ENCODE results near the gene ACO2.
A peak's percentile ranks its signal among the peaks of the same experiment; 100 is the strongest.

Gene ACO2

GRCh38 chr22:41488596-41489385 lies 19.9 kb downstream of the ACO2 start:
- DNase-seq (ENCODE audit: low read depth), result no peak

- DNase-seq (ENCODE audit: low read depth), result no peak
Measured at GRCh38 chr22:41491374-41492100, 22.6 kb downstream of the ACO2 start.

GRCh38 chr22:41498303-41498835 lies 29.5 kb downstream of the ACO2 start:
- no peak for DNase-seq (ENCODE audit: low read depth)

GRCh38 chr22:41499624-41500280 lies 30.8 kb downstream of the ACO2 start:
- no peak for DNase-seq (ENCODE audit: low read depth)

- no peak for DNase-seq (ENCODE audit: low read depth)
Measured at GRCh38 chr22:41500303-41500702, 31.4 kb downstream of the ACO2 start.

- no peak for DNase-seq (ENCODE audit: low read depth)
Measured at GRCh38 chr22:41501209-41501608, 32.3 kb downstream of the ACO2 start.

- no peak for DNase-seq (ENCODE audit: low read depth)
Measured at GRCh38 chr22:41504397-41504796, 35.5 kb downstream of the ACO2 start.

GRCh38 chr22:41504816-41505215 lies 35.9 kb downstream of the ACO2 start:
- no peak for DNase-seq (ENCODE audit: low read depth)

- DNase-seq (ENCODE audit: low read depth), result no peak
Measured at GRCh38 chr22:41505511-41506220, 36.7 kb downstream of the ACO2 start.

- DNase-seq (ENCODE audit: low read depth), result no peak
Measured at GRCh38 chr22:41507330-41508063, 38.6 kb downstream of the ACO2 start.

GRCh38 chr22:41508770-41509170 lies 39.9 kb downstream of the ACO2 start:
- DNase-seq (ENCODE audit: low read depth), result no peak

- DNase-seq (ENCODE audit: low read depth), result no peak
Measured at GRCh38 chr22:41511521-41511968, 42.6 kb downstream of the ACO2 start.

GRCh38 chr22:41512421-41513194 lies 43.7 kb downstream of the ACO2 start:
- DNase-seq (ENCODE audit: low read depth), result no peak

- DNase-seq (ENCODE audit: low read depth), result no peak
Measured at GRCh38 chr22:41513391-41513790, 44.5 kb downstream of the ACO2 start.

GRCh38 chr22:41516462-41516861 lies 47.5 kb downstream of the ACO2 start:
- DNase-seq (ENCODE audit: low read depth), result no peak

- peak; percentile 14 for DNase-seq (ENCODE audit: low read depth)
Measured at GRCh38 chr22:41517172-41518047, 48.5 kb downstream of the ACO2 start.

GRCh38 chr22:41518048-41518347 lies 49.1 kb downstream of the ACO2 start:
- no peak for DNase-seq (ENCODE audit: low read depth)

- no peak for DNase-seq (ENCODE audit: low read depth)
Measured at GRCh38 chr22:41521126-41521525, 52.2 kb downstream of the ACO2 start.

GRCh38 chr22:41522813-41523212 lies 53.9 kb downstream of the ACO2 start:
- no peak for DNase-seq (ENCODE audit: low read depth)
